MM.1S (cell line): ENCODE measurements around the gene SNX9.

Experiments used
- DNase-seq: peaks from one replicate; pipeline ENCODE4 v3.0.0-alpha.2; 2015
- H2AFZ ChIP-seq: fragments of 300-600 bp; sonication (generic); 2 replicates; pipeline ENCODE4 v1.6.0; 2016; ENCODE audit warnings: antibody characterized with exemption, low read length
- H3F3A ChIP-seq: fragments of 300-600 bp; sonication (generic); 2 replicates; pipeline ENCODE4 v1.6.1; 2016; ENCODE audit warnings: mild to moderate bottlenecking, antibody characterized with exemption, low read length, moderate library complexity, mixed read lengths; ENCODE audit not compliant: insufficient read depth
- H3K27ac ChIP-seq: fragments of 300-600 bp; sonication (generic); 2 replicates; pipeline ENCODE4 v1.5.1; 2016; ENCODE audit warnings: mild to moderate bottlenecking, low read length
- H3K27me3 ChIP-seq: fragments of 300-600 bp; sonication (generic); replicated peaks from 2 replicates; pipeline ENCODE4 v1.6.0; 2016; ENCODE audit warnings: low read length; ENCODE audit not compliant: insufficient read depth
- H3K36me3 ChIP-seq: fragments of 300-600 bp; sonication (generic); replicated peaks from 2 replicates; pipeline ENCODE4 v1.6.1; 2016; ENCODE audit warnings: mild to moderate bottlenecking, low read length, mixed read lengths; ENCODE audit not compliant: insufficient read depth
- H3K4me1 ChIP-seq: fragments of 300-600 bp; sonication (generic); 2 replicates; pipeline ENCODE4 v1.6.1; 2016; ENCODE audit warnings: low read length, mixed read lengths
- H3K4me2 ChIP-seq: fragments of 300-600 bp; sonication (generic); 2 replicates; pipeline ENCODE4 v1.6.0; 2016; ENCODE audit warnings: low read depth, low read length
- H3K4me3 ChIP-seq: fragments of 300-600 bp; sonication (generic); 2 replicates; pipeline ENCODE4 v1.5.1; 2016; ENCODE audit warnings: low read length, mixed read lengths
- H3K79me2 ChIP-seq: fragments of 300-600 bp; sonication (generic); 2 replicates; pipeline ENCODE4 v1.6.1; 2016; ENCODE audit warnings: mixed run types, low read length, mixed read lengths
- H3K9ac ChIP-seq: fragments of 300-600 bp; sonication (generic); 2 replicates; pipeline ENCODE4 v1.6.1; 2016; ENCODE audit warnings: low read length, mixed read lengths
- H3K9me2 ChIP-seq: fragments of 300-600 bp; sonication (generic); replicated peaks from 2 replicates; pipeline ENCODE4 v1.6.1; 2016; ENCODE audit warnings: mild to moderate bottlenecking, low read length, mixed read lengths; ENCODE audit not compliant: insufficient read depth
- H3K9me3 ChIP-seq: fragments of 300-600 bp; sonication (generic); replicated peaks from 2 replicates; pipeline ENCODE4 v1.6.1; 2016; ENCODE audit warnings: mild to moderate bottlenecking, low read length, mixed read lengths; ENCODE audit not compliant: insufficient read depth
- H4K20me1 ChIP-seq: fragments of 300-600 bp; sonication (generic); 2 replicates; pipeline ENCODE4 v1.6.1; 2016; ENCODE audit warnings: mild to moderate bottlenecking, low read length, moderate library complexity, mixed read lengths; ENCODE audit not compliant: insufficient read depth
- EZH2 ChIP-seq: fragments of 300-600 bp; sonication (generic); optimal IDR thresholded peaks from 2 replicates; pipeline ENCODE3; 2017; ENCODE audit warnings: low read depth, mild to moderate bottlenecking, antibody characterized with exemption, low read length, mixed read lengths
- EZH2phosphoT487 ChIP-seq: fragments of 300-600 bp; sonication (generic); IDR thresholded peaks from 2 replicates; pipeline ENCODE4 v1.6.1; 2018; ENCODE audit warnings: antibody characterized with exemption, low read length
- TF ChIP-seq, protein P1 (sequence below): fragments of 300-600 bp; sonication (generic); IDR thresholded peaks from 2 replicates; pipeline ENCODE4 v1.5.1; 2016; ENCODE audit warnings: antibody characterized with exemption, low read length, mixed read lengths

Gene SNX9

DNA sequence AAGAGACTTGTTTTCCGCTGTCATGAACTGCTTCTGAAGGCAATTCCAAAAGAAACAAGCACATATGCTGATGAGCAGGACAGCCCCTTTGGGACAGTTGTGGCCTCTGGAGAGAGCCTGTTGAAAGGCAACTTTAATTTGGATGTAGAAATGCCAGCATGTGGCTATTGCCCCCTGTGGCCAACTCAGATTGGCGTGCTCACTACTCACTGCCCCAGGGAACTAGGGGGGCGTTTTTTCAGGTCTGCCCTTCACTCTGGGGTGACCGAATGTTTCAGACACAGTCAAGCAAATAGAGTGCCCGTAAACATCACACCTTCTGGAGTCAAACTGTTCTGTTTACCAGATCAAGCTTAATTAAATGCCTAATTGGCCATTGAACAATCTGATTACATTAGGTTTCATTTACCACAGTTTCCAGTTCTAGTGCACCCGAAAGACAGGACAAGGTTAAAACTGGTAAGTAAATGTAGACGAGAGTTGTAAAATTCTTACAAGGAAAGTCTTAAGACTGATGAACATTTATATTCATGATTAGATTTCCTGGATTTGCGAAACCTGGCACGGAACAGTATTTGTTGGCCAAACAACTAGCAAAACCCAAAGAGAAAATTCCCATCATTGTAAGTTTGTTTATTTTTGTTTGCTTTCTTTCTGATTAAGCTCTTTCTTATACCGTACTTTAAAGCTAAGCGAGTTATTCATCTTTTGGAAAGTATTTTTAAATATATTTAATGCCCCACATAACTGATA lies 82.7 kb downstream of the SNX9 start:
- no peak overlapping the region for H3K4me2 ChIP-seq
- H3K9me2 ChIP-seq: no peaks in the 10 kb centered on the region
- no peaks in the 10 kb centered on the region for H3K36me3 ChIP-seq
- H2AFZ ChIP-seq: no peak overlapping the region
- H3K4me3 ChIP-seq: no peak overlapping the region
- no peaks in the 10 kb centered on the region for H3K27me3 ChIP-seq
- no peaks in the 10 kb centered on the region for H3K4me1 ChIP-seq
- no peak overlapping the region for H3K27ac ChIP-seq
- no peaks in the 10 kb centered on the region for H3F3A ChIP-seq
- H3K9me3 ChIP-seq: no peaks in the 10 kb centered on the region
- TF ChIP-seq EZH2: no peak
- TF ChIP-seq, protein P1, sequence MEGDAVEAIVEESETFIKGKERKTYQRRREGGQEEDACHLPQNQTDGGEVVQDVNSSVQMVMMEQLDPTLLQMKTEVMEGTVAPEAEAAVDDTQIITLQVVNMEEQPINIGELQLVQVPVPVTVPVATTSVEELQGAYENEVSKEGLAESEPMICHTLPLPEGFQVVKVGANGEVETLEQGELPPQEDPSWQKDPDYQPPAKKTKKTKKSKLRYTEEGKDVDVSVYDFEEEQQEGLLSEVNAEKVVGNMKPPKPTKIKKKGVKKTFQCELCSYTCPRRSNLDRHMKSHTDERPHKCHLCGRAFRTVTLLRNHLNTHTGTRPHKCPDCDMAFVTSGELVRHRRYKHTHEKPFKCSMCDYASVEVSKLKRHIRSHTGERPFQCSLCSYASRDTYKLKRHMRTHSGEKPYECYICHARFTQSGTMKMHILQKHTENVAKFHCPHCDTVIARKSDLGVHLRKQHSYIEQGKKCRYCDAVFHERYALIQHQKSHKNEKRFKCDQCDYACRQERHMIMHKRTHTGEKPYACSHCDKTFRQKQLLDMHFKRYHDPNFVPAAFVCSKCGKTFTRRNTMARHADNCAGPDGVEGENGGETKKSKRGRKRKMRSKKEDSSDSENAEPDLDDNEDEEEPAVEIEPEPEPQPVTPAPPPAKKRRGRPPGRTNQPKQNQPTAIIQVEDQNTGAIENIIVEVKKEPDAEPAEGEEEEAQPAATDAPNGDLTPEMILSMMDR: no peak
- no peak for TF ChIP-seq EZH2phosphoT487
- no peak overlapping the region for H3K9ac ChIP-seq
- H4K20me1 ChIP-seq: no peaks in the 10 kb centered on the region
- no peak for DNase-seq
- no peaks in the 10 kb centered on the region for H3K79me2 ChIP-seq

DNA sequence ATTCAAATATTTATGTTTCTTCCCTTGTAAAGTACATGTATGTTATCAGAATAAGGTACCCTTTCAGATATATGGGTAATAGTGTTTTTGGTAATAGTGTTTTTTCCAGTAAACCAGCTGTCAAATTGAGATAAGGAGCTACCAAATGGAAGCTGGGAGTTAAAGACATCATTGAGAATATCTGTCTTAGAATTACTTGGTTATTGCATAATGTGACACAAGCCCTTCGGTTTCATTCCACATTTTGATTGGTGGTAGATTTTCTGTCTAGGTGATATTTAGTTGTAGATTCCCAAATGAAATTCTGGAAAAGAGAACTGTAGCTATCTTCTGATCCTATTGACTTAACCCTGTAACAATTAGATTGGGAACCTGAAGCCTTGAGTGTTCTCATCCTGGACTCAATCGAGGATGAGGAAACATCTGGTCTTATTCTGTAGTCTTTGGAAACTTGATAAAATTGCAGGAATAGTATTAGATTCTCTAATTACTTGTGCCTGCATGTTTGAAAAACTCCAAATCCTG lies 83.6 kb downstream of the SNX9 start:
- H3K27me3 ChIP-seq: no peaks in the 10 kb centered on the region

DNA sequence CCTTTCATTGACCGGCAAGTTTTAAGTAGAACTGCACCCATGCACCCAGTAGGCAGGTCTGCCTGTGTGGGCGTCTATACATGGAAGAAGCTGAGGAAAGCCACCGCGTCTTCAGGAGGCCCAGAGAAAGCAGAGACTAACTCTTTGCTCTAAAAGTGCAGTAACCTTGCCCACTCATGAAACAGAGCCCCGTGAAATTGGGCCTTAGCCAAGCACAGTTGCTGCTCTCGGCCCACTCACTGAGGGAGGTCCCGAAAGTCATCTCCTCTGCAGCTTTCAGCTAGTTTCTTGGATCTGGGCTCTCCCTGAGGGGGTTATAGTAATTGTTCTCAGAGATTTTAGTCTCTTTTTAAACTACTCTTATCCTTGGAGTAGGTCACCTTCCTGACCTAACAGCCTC lies 84.6 kb downstream of the SNX9 start:
- H4K20me1 ChIP-seq: no peaks in the 10 kb centered on the region
- no peak for TF ChIP-seq EZH2
- TF ChIP-seq, protein P1: no peak
- no peak for TF ChIP-seq EZH2phosphoT487
- no peaks in the 10 kb centered on the region for H3K9me2 ChIP-seq
- no peaks in the 10 kb centered on the region for H3F3A ChIP-seq
- H3K27me3 ChIP-seq: no peaks in the 10 kb centered on the region
- H3K4me3 ChIP-seq: no peak overlapping the region
- no peak overlapping the region for H2AFZ ChIP-seq
- H3K9ac ChIP-seq: no peak overlapping the region
- no peaks in the 10 kb centered on the region for H3K4me1 ChIP-seq
- H3K79me2 ChIP-seq: no peaks in the 10 kb centered on the region
- H3K36me3 ChIP-seq: no peaks in the 10 kb centered on the region
- H3K4me2 ChIP-seq: no peak overlapping the region
- no peak for DNase-seq
- H3K27ac ChIP-seq: no peak overlapping the region
- H3K9me3 ChIP-seq: no peaks in the 10 kb centered on the region

More for the DNA sequence above, 83.6 kb downstream of the SNX9 start:
- no peak overlapping the region for H3K27ac ChIP-seq
- H3K4me2 ChIP-seq: no peak overlapping the region
- no peaks in the 10 kb centered on the region for H3F3A ChIP-seq
- no peak overlapping the region for H3K9ac ChIP-seq
- no peak for TF ChIP-seq EZH2
- no peak for TF ChIP-seq EZH2phosphoT487
- TF ChIP-seq, protein P1: no peak
- H3K36me3 ChIP-seq: no peaks in the 10 kb centered on the region
- H3K9me2 ChIP-seq: no peaks in the 10 kb centered on the region
- no peaks in the 10 kb centered on the region for H3K79me2 ChIP-seq
- no peak overlapping the region for H2AFZ ChIP-seq
- no peaks in the 10 kb centered on the region for H3K4me1 ChIP-seq
- H3K4me3 ChIP-seq: no peak overlapping the region
- DNase-seq: no peak
- H4K20me1 ChIP-seq: no peaks in the 10 kb centered on the region
- no peaks in the 10 kb centered on the region for H3K9me3 ChIP-seq
